Uterus (tissue), 4 donors: ENCODE data around the gene IKBIP. TPM values are rescaled to one million over a fixed set of nuclear protein-coding genes. Genes with fewer than 3 reads are reported as not detected.

Experiments
- DNase-seq, 2 donors: peaks; one replicate each; pipeline ENCODE4 v3.0.0-alpha.2; 2019 to 2020
- H3K27ac ChIP-seq, 2 donors: fragments of 200-600 bp; sonication (generic); 1 replicate in 1 of 2; 2 replicates in 1 of 2; pipeline ENCODE4 v1.5.1; 2016 to 2018
- H3K27me3 ChIP-seq, 2 donors: fragments of 200-600 bp; sonication (generic); one replicate each; pipeline ENCODE4 v1.5.1; 2018 to 2019; ENCODE audit warnings: control low read depth in 1 of 2
- H3K36me3 ChIP-seq, 2 donors: fragments of 200-600 bp; sonication (generic); one replicate each; pipeline ENCODE4 v1.5.1; 2019; ENCODE audit warnings: control low read depth in 1 of 2
- H3K4me1 ChIP-seq, 2 donors: fragments of 200-600 bp; sonication (generic); one replicate each; pipeline ENCODE4 v1.5.1; 2018 to 2019; ENCODE audit warnings: control low read depth in 1 of 2
- H3K4me3 ChIP-seq, 2 donors: fragments of 200-600 bp; sonication (generic); 1 replicate in 1 of 2; 2 replicates in 1 of 2; pipeline ENCODE4 v1.5.1; 2018 to 2019; ENCODE audit warnings: mild to moderate bottlenecking in 1 of 2
- H3K9me3 ChIP-seq, 2 donors: fragments of 200-600 bp; sonication (generic); one replicate each; pipeline ENCODE4 v1.5.1; 2019; ENCODE audit warnings: control low read depth in 1 of 2
- POLR2A ChIP-seq, 2 donors: fragments of 450-650 bp; IDR thresholded peaks; one replicate each; pipeline ENCODE4 v1.6.1; 2016; ENCODE audit warnings: antibody characterized with exemption in 2 of 2, mild to moderate bottlenecking in 1 of 2, moderate library complexity in 1 of 2
- intact Hi-C: fragments of 100-400 bp; cut with DNase I; formaldehyde crosslinking; loops from one replicate; pipeline ENCODE4 v1.15.1; 2023; ENCODE audit warnings: low total_unique reads
- total RNA-seq, 4 donors: library from RNA; depleted of rRNA in 3 of 4; stranded (reverse); fragments of >200 nt in 3 of 4; gene quantifications; one replicate each; pipeline versions ENCODE4 v1.1.0 to v1.2.4, GENCODE V29; 2014 to 2023
- TF ChIP-seq, protein P1 (sequence below), 4 experiments: fragments of 200-600 bp in 2 of 4; fragments of 450-650 bp in 2 of 4; sonication (generic) in 2 of 4; IDR thresholded peaks; one replicate each; pipeline ENCODE4 v1.5.1; 2016 to 2019; ENCODE audit warnings: antibody characterized with exemption in 4 of 4, mild to moderate bottlenecking in 2 of 4, moderate library complexity in 1 of 4
- donor health status: DM: yes; HTN: yes; CAD: no.

Gene IKBIP
- total RNA-seq, 4 donors from 2014 or later: 11.8 to 37.3 (median 18.0) TPM

GRCh38 chr12:98594050-98594835, 50.3 kb downstream of the IKBIP start:
- TF ChIP-seq POLR2A (IDR thresholded peaks at IDR 0.05): no peak
- TF ChIP-seq, protein P1, sequence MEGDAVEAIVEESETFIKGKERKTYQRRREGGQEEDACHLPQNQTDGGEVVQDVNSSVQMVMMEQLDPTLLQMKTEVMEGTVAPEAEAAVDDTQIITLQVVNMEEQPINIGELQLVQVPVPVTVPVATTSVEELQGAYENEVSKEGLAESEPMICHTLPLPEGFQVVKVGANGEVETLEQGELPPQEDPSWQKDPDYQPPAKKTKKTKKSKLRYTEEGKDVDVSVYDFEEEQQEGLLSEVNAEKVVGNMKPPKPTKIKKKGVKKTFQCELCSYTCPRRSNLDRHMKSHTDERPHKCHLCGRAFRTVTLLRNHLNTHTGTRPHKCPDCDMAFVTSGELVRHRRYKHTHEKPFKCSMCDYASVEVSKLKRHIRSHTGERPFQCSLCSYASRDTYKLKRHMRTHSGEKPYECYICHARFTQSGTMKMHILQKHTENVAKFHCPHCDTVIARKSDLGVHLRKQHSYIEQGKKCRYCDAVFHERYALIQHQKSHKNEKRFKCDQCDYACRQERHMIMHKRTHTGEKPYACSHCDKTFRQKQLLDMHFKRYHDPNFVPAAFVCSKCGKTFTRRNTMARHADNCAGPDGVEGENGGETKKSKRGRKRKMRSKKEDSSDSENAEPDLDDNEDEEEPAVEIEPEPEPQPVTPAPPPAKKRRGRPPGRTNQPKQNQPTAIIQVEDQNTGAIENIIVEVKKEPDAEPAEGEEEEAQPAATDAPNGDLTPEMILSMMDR (IDR thresholded peaks at IDR 0.05): no peak
- Histone ChIP-seq H3K9me3 (no peaks in the 10 kb centered on the region), H3K4me1 (peaks cover 0 to 4% of the 10 kb centered on the region in 2 donors), H3K27me3 (no peaks in the 10 kb centered on the region), H3K4me3 (peak overlapping the region; percentile 60 to 87), H3K27ac (peak overlapping the region; percentile 93 to 96), H3K36me3 (no peaks in the 10 kb centered on the region)
- DNase-seq: peak in 1 of 2 donors; percentile 23
- intact Hi-C loops: no loop called here

DNA sequence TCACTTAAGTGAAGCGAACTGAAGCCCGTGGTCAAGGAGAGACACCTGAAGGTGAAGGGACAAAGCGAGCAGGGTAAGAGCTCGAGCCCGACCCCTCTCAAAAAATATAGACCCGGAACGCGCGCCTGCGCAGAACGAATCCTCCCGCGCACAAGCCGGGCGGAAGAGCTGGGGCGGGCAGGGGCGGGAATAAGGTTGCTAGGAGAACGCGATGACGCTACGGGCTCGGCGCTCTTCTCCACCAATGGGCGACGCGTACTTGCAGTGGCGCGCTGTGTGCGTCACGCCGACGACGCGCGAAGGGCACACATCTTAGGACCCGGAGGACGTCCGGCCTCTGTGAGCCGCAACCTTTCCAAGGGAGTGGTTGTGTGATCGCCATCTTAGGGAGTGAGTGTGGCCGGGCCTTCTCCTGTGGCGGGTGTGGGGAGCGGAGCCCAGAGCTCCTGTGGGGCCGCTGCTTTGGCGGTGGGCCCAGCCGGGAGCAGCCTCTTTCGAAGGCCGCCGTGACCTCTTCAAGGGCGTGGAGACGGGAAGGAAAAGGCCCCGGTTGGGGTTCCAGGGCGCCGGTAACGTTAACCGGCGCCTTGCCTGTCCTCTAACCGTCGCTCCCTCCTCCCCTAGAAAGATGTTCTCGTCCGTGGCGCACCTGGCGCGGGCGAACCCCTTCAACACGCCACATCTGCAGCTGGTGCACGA, 51.1 kb downstream of the IKBIP start, which contains the start of gene SLC25A3:
TSS of gene SLC25A3 (plus strand) at position 336 of the 699 bp plus-strand sequence. CDS start at position 629, 293 bp downstream.
- H3K27ac ChIP-seq: peak within 1 kb of the TSS; percentile 93 to 96
- TF ChIP-seq, protein P1 (IDR thresholded peaks at IDR 0.05): no peak
- peak; percentile 82 to 97 for TF ChIP-seq POLR2A (IDR thresholded peaks at IDR 0.05)
- no peaks in the 10 kb centered on the region for H3K9me3 ChIP-seq
- no peaks in the 10 kb centered on the region for H3K36me3 ChIP-seq
- no peaks in the 10 kb centered on the region for H3K27me3 ChIP-seq
- intact Hi-C loops: no loop called here
- peaks cover 0 to 4% of the 10 kb centered on the region in 2 donors for H3K4me1 ChIP-seq
- peak; percentile 96 to 97 for DNase-seq
- peak within 1 kb of the TSS; percentile 60 to 87 for H3K4me3 ChIP-seq

DNA sequence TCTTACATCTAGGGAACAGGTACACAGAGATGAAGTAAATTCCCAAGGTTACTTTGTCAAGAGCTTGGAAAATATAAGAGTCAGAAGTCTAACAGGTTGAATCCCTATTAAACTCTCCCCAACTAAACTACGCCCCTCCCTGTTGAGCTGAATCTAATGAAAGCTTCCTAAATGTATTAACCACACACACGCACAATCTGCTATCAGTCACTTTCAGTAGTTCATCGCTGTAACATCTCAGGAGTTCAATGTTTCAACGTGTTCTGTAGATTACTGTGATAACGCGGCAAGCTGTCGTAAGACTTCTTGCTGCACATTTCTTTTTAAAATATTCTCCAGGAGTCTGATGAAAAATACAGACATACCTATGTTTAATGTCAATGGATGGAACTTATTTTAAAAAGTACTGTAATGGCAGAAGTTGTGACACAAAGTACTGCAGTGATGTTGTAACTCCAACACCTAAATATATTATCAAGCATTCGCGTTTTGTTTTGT, 51.7 kb downstream of the IKBIP start:
- TF ChIP-seq POLR2A (IDR thresholded peaks at IDR 0.05): no peak
- TF ChIP-seq, protein P1 (IDR thresholded peaks at IDR 0.05): no peak
- intact Hi-C loops: no loop called here
- no peak for DNase-seq

GRCh38 chr12:98591209-98591608, 53.4 kb downstream of the IKBIP start:
- DNase-seq: no peak
- no peak for TF ChIP-seq POLR2A (IDR thresholded peaks at IDR 0.05)
- TF ChIP-seq, protein P1 (IDR thresholded peaks at IDR 0.05): no peak
- Histone ChIP-seq H3K9me3 (no peaks in the 10 kb centered on the region), H3K4me1 (no peaks in the 10 kb centered on the region), H3K4me3 (no peak overlapping the region), H3K27me3 (no peaks in the 10 kb centered on the region), H3K27ac (no peak overlapping the region), H3K36me3 (no peaks in the 10 kb centered on the region)
- intact Hi-C loops: no loop called here

More for the DNA sequence above, 51.7 kb downstream of the IKBIP start:
- H3K4me1 ChIP-seq: peaks cover 0 to 4% of the 10 kb centered on the region in 2 donors
- H3K9me3 ChIP-seq: no peaks in the 10 kb centered on the region
- no peaks in the 10 kb centered on the region for H3K27me3 ChIP-seq
- no peaks in the 10 kb centered on the region for H3K36me3 ChIP-seq
- H3K4me3 ChIP-seq: peak overlapping the region; percentile 60 to 87
- H3K27ac ChIP-seq: peak overlapping the region; percentile 93 to 96
